ENCODE results near the gene DPAGT1. TPM values are rescaled to one million over a fixed set of nuclear protein-coding genes. Genes with fewer than 3 reads are reported as not detected.

Gene DPAGT1
- total and polyA plus RNA-seq, 2 donors (not counting 3 experiments of a cell fraction or from before 2014, with no cell fraction given): 62.0 to 203 TPM

- H3K9ac ChIP-seq (replicated peaks; ENCODE audit: extremely low read depth, insufficient read depth, low read length): no peak overlapping the region
Measured at GRCh38 chr11:119125821-119126220, 24.2 kb upstream of the DPAGT1 start.

More at GRCh38 chr11:119125821-119126220, 24.2 kb upstream of the DPAGT1 start:
- H3K9me1 ChIP-seq (replicated peaks; ENCODE audit: control insufficient read depth, extremely low read depth, insufficient read depth, low read length): no peaks in the 10 kb centered on the region
- H3K9me3 ChIP-seq (replicated peaks; ENCODE audit: control insufficient read depth, insufficient read depth, low read length): no peaks in the 10 kb centered on the region
- CTCF ChIA-PET: interaction anchor here (1.5 kb wide), 1 partner anchor 31 kb away, joined by 3 read pairs; a partner anchor contains a TSS
- no peak for TF ChIP-seq EZH2 (IDR thresholded peaks at IDR 0.05; ENCODE audit: borderline replicate concordance, low read depth, low read length, severe bottlenecking)
- TF ChIP-seq POLR2AphosphoS5 (IDR thresholded peaks at IDR 0.05; ENCODE audit: insufficient read depth, low read depth, low read length): no peak
- no peak for TF ChIP-seq JUN (IDR thresholded peaks at IDR 0.05; ENCODE audit: borderline replicate concordance, insufficient read depth, insufficient read length, low read depth)
- TF ChIP-seq MAX (IDR thresholded peaks at IDR 0.05; ENCODE audit: insufficient read depth, insufficient read length): no peak
- no peak for TF ChIP-seq MYC (IDR thresholded peaks at IDR 0.05; ENCODE audit: low read depth, low read length)
- no peak for TF ChIP-seq GATA2 (IDR thresholded peaks at IDR 0.05; ENCODE audit: insufficient read depth, insufficient read length, low read depth, low read length)
- TF ChIP-seq CTCF (IDR thresholded peaks at IDR 0.05; ENCODE audit: extremely low read depth in 1 of 2, insufficient read depth in 1 of 2, low read depth in 1 of 2, low read length in 2 of 2): no peak
- FAIRE-seq (no peak), DNase-seq (ENCODE audit: low read depth, low spot score) (no peak)
- H3K4me2 ChIP-seq (ENCODE audit: insufficient read depth, low read length): no peak overlapping the region
- H3K79me2 ChIP-seq (ENCODE audit: control insufficient read depth, insufficient read depth, low read length): peaks cover 13% of the 10 kb centered on the region
- H3K36me3 ChIP-seq (ENCODE audit: control insufficient read depth in 2 of 2, extremely low read depth in 1 of 2, insufficient read depth in 2 of 2, low read length in 2 of 2): peaks cover 2 to 12% of the 10 kb centered on the region in 2 experiments
- intact Hi-C loops (cut with micrococcal nuclease) (no loop called here), dilution Hi-C loops (cut with MboI; ENCODE audit: extremely low pct_ligation_motif_present, low sequenced_read_pairs) (no loop called here)
- H3K4me3 ChIP-seq (replicated peaks in 1 of 3; ENCODE audit: insufficient read depth in 1 of 3, low read depth in 1 of 3, low read length in 3 of 3): no peak overlapping the region
- no TSS peak for BruUV-seq (replicated peaks)
- POLR2A ChIA-PET: interaction anchor here (0.5 kb wide), 1 partner anchor 43 kb away, joined by 6 read pairs; no protein-coding TSS in a partner anchor
- no peaks in the 10 kb centered on the region for H3K27me3 ChIP-seq (ENCODE audit: control insufficient read depth in 2 of 2, insufficient read depth in 2 of 2, low read length in 2 of 2)
- no peaks in the 10 kb centered on the region for H4K20me1 ChIP-seq (replicated peaks; ENCODE audit: control insufficient read depth, extremely low read depth, insufficient read depth, low read length)
- no peak overlapping the region for H2AFZ ChIP-seq (ENCODE audit: low read depth, low read length)
- H3K27ac ChIP-seq (ENCODE audit: insufficient read depth, low read depth, low read length): no peak overlapping the region
- peaks cover 18% of the 10 kb centered on the region for H3K4me1 ChIP-seq (ENCODE audit: control insufficient read depth, extremely low read depth, insufficient read depth, low read length)
